Mesendoderm (in vitro differentiated cells): ENCODE results near the gene FRS2.

ENCODE experiments used
- DNase-seq: peaks from one replicate; pipeline ENCODE4 v3.0.0; 2013
- H2AK5ac ChIP-seq: 2 replicates; pipeline ENCODE4 v1.6.1; 2013; ENCODE audit warnings: low read length, inconsistent platforms
- H2BK120ac ChIP-seq: 2 replicates; pipeline ENCODE4 v1.6.1; 2013; ENCODE audit warnings: low read depth, mild to moderate bottlenecking, low read length, moderate library complexity, mixed read lengths
- H2BK15ac ChIP-seq: replicated peaks from 2 replicates; pipeline ENCODE4 v1.6.1; 2013; ENCODE audit warnings: low read depth, mild to moderate bottlenecking, moderate library complexity
- H2BK5ac ChIP-seq: 2 replicates; pipeline ENCODE4 v1.6.1; 2013; ENCODE audit warnings: low read length, inconsistent platforms
- H3K18ac ChIP-seq: 2 replicates; pipeline ENCODE4 v1.6.1; 2013; ENCODE audit warnings: mild to moderate bottlenecking, low read length, mixed read lengths
- H3K23ac ChIP-seq: one replicate; pipeline ENCODE4 v1.6.1; 2013; ENCODE audit warnings: low read length
- H3K27ac ChIP-seq: 2 replicates; pipeline ENCODE4 v1.5.1; 2013; ENCODE audit warnings: low read depth, mild to moderate bottlenecking, inconsistent platforms, low read length, moderate library complexity
- H3K27me3 ChIP-seq: 2 replicates; pipeline ENCODE4 v1.6.1; 2013; ENCODE audit warnings: low read length, control low read depth, mild to moderate bottlenecking, inconsistent platforms; ENCODE audit not compliant: insufficient read depth, poor library complexity
- H3K36me3 ChIP-seq: 2 replicates; pipeline ENCODE4 v1.6.1; 2013; ENCODE audit warnings: low read length, inconsistent platforms; ENCODE audit not compliant: control insufficient read depth, insufficient read depth
- H3K4ac ChIP-seq: one replicate; pipeline ENCODE4 v1.6.1; 2013; ENCODE audit warnings: low read depth, mild to moderate bottlenecking, low read length, moderate library complexity
- H3K4me1 ChIP-seq: 2 replicates; pipeline ENCODE4 v1.6.1; 2013; ENCODE audit warnings: low read depth, low read length, inconsistent platforms; ENCODE audit not compliant: control insufficient read depth
- H3K4me2 ChIP-seq: 2 replicates; pipeline ENCODE4 v1.6.1; 2013; ENCODE audit warnings: low read length
- H3K4me3 ChIP-seq: 2 replicates; pipeline ENCODE4 v1.5.1; 2013; ENCODE audit warnings: mild to moderate bottlenecking, low read length
- H3K56ac ChIP-seq: one replicate; pipeline ENCODE4 v1.6.1; 2013; ENCODE audit warnings: low read length
- H3K79me1 ChIP-seq: 2 replicates; pipeline ENCODE4 v1.6.1; 2013; ENCODE audit warnings: low read length, inconsistent platforms
- H3K79me2 ChIP-seq: 2 replicates; pipeline ENCODE4 v1.6.1; 2013; ENCODE audit warnings: mild to moderate bottlenecking, low read length; ENCODE audit not compliant: control insufficient read depth, insufficient read depth
- H3K9ac ChIP-seq: 2 replicates; pipeline ENCODE4 v1.6.1; 2013; ENCODE audit warnings: low read length, inconsistent platforms
- H4K5ac ChIP-seq: one replicate; pipeline ENCODE4 v1.6.1; 2013; ENCODE audit warnings: low read length
- H4K8ac ChIP-seq: one replicate; pipeline ENCODE4 v1.6.1; 2013; ENCODE audit warnings: low read depth, mild to moderate bottlenecking, control low read depth, low read length, moderate library complexity
- WGBS: extraction: QIAGEN DNeasy Blood & Tissue Kit; methylation state at CpG from one replicate; pipeline ENCODE4 v1.1.7; 2013; ENCODE audit warnings: low lambda C conversion rate, missing lambda C conversion rate; ENCODE audit not compliant: insufficient coverage; ENCODE audit errors: extremely low coverage; 5-methylcytosine and 5-hydroxymethylcytosine counted together

FRS2 gene

GRCh38 chr12:69456239-69456638 lies 13.9 kb upstream of the FRS2 start:
- H3K27me3 ChIP-seq = no peaks in the 10 kb centered on the region
- H3K9ac ChIP-seq = no peak overlapping the region
- no peak overlapping the region for H4K5ac ChIP-seq
- H3K27ac ChIP-seq = no peak overlapping the region
- no peak overlapping the region for H2BK120ac ChIP-seq
- H2BK5ac ChIP-seq = no peak overlapping the region
- no peak overlapping the region for H3K4me2 ChIP-seq
- no peaks in the 10 kb centered on the region for H3K79me2 ChIP-seq
- H3K18ac ChIP-seq = no peak overlapping the region
- no peak overlapping the region for H3K56ac ChIP-seq
- no peak overlapping the region for H3K4me3 ChIP-seq
- H3K23ac ChIP-seq = no peak overlapping the region
- H2BK15ac ChIP-seq = no peak overlapping the region
- no peak overlapping the region for H2AK5ac ChIP-seq
- no peak overlapping the region for H4K8ac ChIP-seq
- no peaks in the 10 kb centered on the region for H3K4me1 ChIP-seq
- H3K36me3 ChIP-seq = no peaks in the 10 kb centered on the region
- no peak for DNase-seq
- no peaks in the 10 kb centered on the region for H3K79me1 ChIP-seq
- no peak overlapping the region for H3K4ac ChIP-seq

- H3K18ac ChIP-seq = no peak overlapping the region
- H2BK5ac ChIP-seq = no peak overlapping the region
- H3K27ac ChIP-seq = no peak overlapping the region
- H2BK120ac ChIP-seq = no peak overlapping the region
- H3K79me1 ChIP-seq = no peaks in the 10 kb centered on the region
- H3K36me3 ChIP-seq = no peaks in the 10 kb centered on the region
- H2AK5ac ChIP-seq = no peak overlapping the region
- no peaks in the 10 kb centered on the region for H3K79me2 ChIP-seq
- no peak overlapping the region for H3K9ac ChIP-seq
- no peak overlapping the region for H3K4ac ChIP-seq
- no peak overlapping the region for H4K5ac ChIP-seq
- H4K8ac ChIP-seq = no peak overlapping the region
- no peak overlapping the region for H3K4me2 ChIP-seq
- no CpG with 5 or more reads among the region's 3 CpGs for WGBS
- no peaks in the 10 kb centered on the region for H3K4me1 ChIP-seq
- no peak overlapping the region for H3K23ac ChIP-seq
- H3K4me3 ChIP-seq = no peak overlapping the region
- no peaks in the 10 kb centered on the region for H3K27me3 ChIP-seq
- no peak overlapping the region for H3K56ac ChIP-seq
- no peak overlapping the region for H2BK15ac ChIP-seq
- peak; percentile 51 for DNase-seq
Measured at GRCh38 chr12:69457433-69457832, 12.8 kb upstream of the FRS2 start.

GRCh38 chr12:69459477-69459876 lies 10.7 kb upstream of the FRS2 start:
- no peak overlapping the region for H2AK5ac ChIP-seq
- H3K79me2 ChIP-seq = no peaks in the 10 kb centered on the region
- no peak overlapping the region for H4K5ac ChIP-seq
- no peak overlapping the region for H3K9ac ChIP-seq
- no peak overlapping the region for H3K27ac ChIP-seq
- H3K56ac ChIP-seq = no peak overlapping the region
- H3K79me1 ChIP-seq = no peaks in the 10 kb centered on the region
- H2BK120ac ChIP-seq = no peak overlapping the region
- no CpG with 5 or more reads among the region's 3 CpGs for WGBS
- H2BK5ac ChIP-seq = no peak overlapping the region
- H2BK15ac ChIP-seq = no peak overlapping the region
- no peak overlapping the region for H4K8ac ChIP-seq
- no peak for DNase-seq
- no peak overlapping the region for H3K18ac ChIP-seq
- no peaks in the 10 kb centered on the region for H3K4me1 ChIP-seq
- no peak overlapping the region for H3K4me2 ChIP-seq
- H3K27me3 ChIP-seq = no peaks in the 10 kb centered on the region
- H3K23ac ChIP-seq = no peak overlapping the region
- no peaks in the 10 kb centered on the region for H3K36me3 ChIP-seq
- H3K4me3 ChIP-seq = no peak overlapping the region
- H3K4ac ChIP-seq = no peak overlapping the region

GRCh38 chr12:69464428-69464827 lies 5.8 kb upstream of the FRS2 start:
- no CpG with 5 or more reads among the region's 1 CpG for WGBS
- Histone ChIP-seq H3K79me1 (no peaks in the 10 kb centered on the region), H3K4me3 (no peak overlapping the region), H3K79me2 (no peaks in the 10 kb centered on the region), H2BK120ac (no peak overlapping the region), H3K18ac (no peak overlapping the region), H3K56ac (no peak overlapping the region), H2BK5ac (no peak overlapping the region), H3K27ac (no peak overlapping the region), H2AK5ac (no peak overlapping the region), H3K4ac (no peak overlapping the region), H3K23ac (no peak overlapping the region), H3K9ac (no peak overlapping the region), H3K4me1 (no peaks in the 10 kb centered on the region), H4K8ac (no peak overlapping the region), H3K4me2 (no peak overlapping the region), H4K5ac (no peak overlapping the region), H3K27me3 (no peaks in the 10 kb centered on the region), H3K36me3 (no peaks in the 10 kb centered on the region), H2BK15ac (no peak overlapping the region)
- no peak for DNase-seq

GRCh38 chr12:69466867-69467266 lies 3.3 kb upstream of the FRS2 start:
- Histone ChIP-seq H3K9ac (no peak overlapping the region), H3K27ac (no peak overlapping the region), H3K36me3 (no peaks in the 10 kb centered on the region), H3K4me3 (no peak overlapping the region), H3K23ac (no peak overlapping the region), H3K4me1 (peaks cover 2% of the 10 kb centered on the region), H2BK120ac (no peak overlapping the region), H3K4ac (no peak overlapping the region), H3K27me3 (no peaks in the 10 kb centered on the region), H4K5ac (no peak overlapping the region), H3K79me1 (peaks cover 2% of the 10 kb centered on the region), H3K79me2 (peaks cover 13% of the 10 kb centered on the region), H2AK5ac (no peak overlapping the region), H4K8ac (no peak overlapping the region), H2BK5ac (no peak overlapping the region), H3K4me2 (no peak overlapping the region), H2BK15ac (no peak overlapping the region), H3K56ac (no peak overlapping the region), H3K18ac (no peak overlapping the region)
- no CpG with 5 or more reads among the region's 1 CpG for WGBS
- DNase-seq = no peak

GRCh38 chr12:69467366-69467765 lies 2.8 kb upstream of the FRS2 start:
- Histone ChIP-seq H3K79me2 (peaks cover 17% of the 10 kb centered on the region), H2BK15ac (no peak overlapping the region), H3K9ac (no peak overlapping the region), H2AK5ac (no peak overlapping the region), H2BK120ac (no peak overlapping the region), H3K4me1 (peaks cover 2% of the 10 kb centered on the region), H3K4me3 (no peak overlapping the region), H3K4me2 (no peak overlapping the region), H4K5ac (no peak overlapping the region), H3K18ac (no peak overlapping the region), H3K27ac (no peak overlapping the region), H3K4ac (no peak overlapping the region), H3K56ac (no peak overlapping the region), H3K27me3 (no peaks in the 10 kb centered on the region), H3K23ac (no peak overlapping the region), H3K36me3 (no peaks in the 10 kb centered on the region), H4K8ac (no peak overlapping the region), H2BK5ac (no peak overlapping the region), H3K79me1 (peaks cover 2% of the 10 kb centered on the region)
- no CpG with 5 or more reads among the region's 4 CpGs for whole genome bisulfite sequencing
- DNase-seq = no peak
